Fibroblast of skin of scalp (primary cell): ENCODE measurements around the gene RAD51B.

ENCODE experiments used
- DNase-seq: peaks from one replicate; pipeline ENCODE4 v3.0.0-alpha.2; 2013

The RAD51B gene

GRCh38 chr14:68393259-68393658 lies 573.7 kb downstream of the RAD51B start:
- no peak for DNase-seq

GRCh38 chr14:68394118-68394763 lies 574.7 kb downstream of the RAD51B start:
- DNase-seq = no peak

- no peak for DNase-seq
These were observed 575.2 kb downstream of the RAD51B start for GRCh38 chr14:68394764-68395143.

DNA sequence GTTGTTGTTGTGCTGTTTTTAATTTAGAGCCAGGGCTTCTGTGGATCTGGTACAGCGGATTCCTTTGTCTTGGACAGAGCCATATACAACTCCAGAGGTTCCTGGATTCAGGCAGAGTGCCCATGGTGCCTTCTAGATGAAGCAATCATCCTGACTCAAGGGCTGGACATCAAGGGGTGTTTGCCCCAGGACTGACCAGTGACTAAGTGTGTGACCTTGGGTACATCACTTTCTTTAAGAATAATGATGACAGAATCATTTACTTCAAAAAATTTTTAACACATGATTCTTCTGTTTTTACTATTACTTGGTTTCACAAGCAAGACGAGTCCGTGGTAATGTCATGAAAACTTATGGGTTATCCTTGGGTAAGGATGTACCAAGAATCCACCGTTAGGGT lies 576.0 kb downstream of the RAD51B start:
- no peak for DNase-seq

GRCh38 chr14:68396461-68396860 lies 576.9 kb downstream of the RAD51B start:
- no peak for DNase-seq

GRCh38 chr14:68397371-68397811 lies 577.8 kb downstream of the RAD51B start:
- DNase-seq = no peak

- DNase-seq = peak; percentile 69
These were observed 578.2 kb downstream of the RAD51B start for GRCh38 chr14:68397822-68398221.

- DNase-seq = no peak
These were observed 578.8 kb downstream of the RAD51B start for GRCh38 chr14:68398370-68398769.

DNA sequence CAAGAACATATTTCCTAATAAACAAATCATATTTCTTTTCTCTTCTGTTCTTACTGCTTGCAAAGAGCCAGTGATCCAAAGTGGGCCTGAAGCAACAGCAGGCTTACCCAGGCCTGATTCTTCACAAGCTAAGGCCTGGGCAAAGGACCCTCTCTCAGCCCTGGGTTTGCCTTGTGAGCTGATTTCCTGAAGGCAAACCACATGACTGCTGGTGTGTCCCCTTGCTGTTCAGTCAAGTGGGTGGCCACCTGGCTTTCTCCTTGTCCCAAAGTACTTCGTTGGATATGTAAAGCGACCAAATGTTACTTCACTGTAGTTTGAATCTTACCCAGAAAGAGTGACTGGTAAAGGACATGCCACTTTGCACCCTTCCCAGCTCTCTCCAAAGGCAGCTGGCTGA lies 580.4 kb downstream of the RAD51B start:
- no peak for DNase-seq

DNA sequence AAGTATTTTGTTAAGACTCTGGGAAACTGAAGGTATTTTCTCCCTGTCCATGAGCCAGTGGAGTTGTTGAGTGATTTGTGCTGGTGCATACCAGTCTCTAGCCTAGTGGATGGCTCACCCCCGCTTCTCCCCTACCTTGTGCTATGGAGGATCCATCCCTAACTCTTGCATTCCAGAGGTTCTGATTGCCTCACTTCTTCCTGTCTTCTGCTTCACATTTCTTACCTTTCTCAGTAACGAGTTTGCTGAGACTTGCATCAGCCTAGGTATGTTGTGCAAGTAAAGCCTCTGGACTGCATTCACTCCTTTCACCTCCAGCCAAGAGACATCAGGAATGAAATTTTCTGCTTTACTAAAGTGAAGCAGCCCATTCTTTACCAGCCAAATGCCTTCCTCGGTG lies 581.7 kb downstream of the RAD51B start:
- DNase-seq = no peak

DNA sequence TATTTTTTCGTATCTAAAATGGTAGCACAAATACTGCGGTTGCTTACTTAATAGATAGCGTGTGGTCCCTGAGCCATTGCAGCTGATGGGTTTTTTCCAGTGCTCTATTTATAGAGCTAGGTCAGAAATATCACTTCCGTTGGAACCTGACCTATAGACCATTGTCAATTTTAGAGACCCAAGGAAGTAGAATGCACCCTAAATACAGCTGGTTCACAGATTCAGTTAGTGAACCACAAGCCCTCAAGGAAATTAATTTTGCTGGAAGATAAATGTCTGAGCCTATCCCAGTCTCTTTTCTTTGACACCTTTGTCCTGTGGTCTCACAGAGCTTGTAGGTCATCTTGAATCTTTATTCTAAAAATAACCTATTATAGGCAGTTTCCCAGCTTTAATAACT lies 582.3 kb downstream of the RAD51B start:
- DNase-seq = no peak

- no peak for DNase-seq
These were observed 583.0 kb downstream of the RAD51B start for GRCh38 chr14:68402525-68403101.

DNA sequence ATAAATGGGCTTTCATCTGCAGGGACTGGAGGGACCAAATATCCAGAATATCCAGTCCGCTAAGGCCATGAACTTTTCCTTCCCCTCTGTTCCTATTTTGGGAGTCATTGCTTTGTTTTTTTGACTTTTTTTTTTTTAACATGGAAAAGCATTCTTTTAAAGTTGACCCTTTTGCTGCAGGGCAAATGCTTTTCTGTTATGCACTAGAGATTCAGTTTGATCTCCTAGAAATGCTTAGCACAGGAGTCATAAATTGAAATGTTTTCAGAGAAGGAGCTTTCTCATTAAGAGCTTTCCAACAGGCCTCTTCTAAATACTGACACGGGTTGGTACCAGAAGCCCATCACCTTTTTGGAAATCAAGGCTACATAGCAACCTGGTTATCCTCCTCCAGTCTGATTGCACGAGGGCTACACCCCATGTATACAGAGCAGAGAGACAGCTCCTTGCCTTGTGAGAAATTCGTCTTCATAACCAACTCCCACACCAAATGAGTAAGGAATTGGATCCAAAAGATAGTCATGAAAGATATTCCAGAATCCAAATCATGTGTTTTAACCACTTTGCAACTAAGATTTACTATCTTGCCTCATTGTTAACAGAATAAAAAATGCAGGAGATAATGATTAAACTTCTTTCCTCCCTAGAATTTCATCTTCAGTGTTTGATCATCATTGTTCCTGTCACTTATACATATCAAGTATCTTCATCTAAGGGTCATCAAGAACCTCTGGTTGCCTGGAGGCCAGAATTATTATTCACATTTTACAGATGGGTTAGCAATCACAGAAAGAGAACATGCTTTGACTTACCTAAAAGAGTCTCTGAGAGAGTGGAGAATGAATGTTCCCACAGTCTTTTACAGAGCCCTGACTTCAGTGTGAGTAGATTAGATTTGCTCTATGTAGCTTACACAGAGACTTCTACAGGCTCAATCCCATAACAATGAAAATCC lies 583.9 kb downstream of the RAD51B start:
- no peak for DNase-seq

DNA sequence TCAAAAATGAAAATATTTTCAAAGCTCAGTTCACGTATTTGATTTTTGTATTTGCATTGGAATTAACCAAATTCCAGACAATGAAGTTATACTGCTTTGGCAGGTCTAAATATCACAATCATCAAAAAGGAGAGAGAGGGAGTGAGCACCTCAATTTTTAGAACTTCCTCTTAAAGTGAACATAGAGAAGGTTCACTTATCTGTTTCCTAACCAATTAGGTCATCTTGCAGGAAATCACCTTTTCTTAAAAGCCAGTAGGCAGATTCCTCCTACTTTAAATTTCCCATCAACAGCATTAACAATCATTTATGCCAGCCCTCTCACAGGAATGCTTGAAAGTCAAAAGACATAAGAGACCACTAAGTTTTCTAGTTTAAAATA lies 584.6 kb downstream of the RAD51B start:
- DNase-seq = no peak

DNA sequence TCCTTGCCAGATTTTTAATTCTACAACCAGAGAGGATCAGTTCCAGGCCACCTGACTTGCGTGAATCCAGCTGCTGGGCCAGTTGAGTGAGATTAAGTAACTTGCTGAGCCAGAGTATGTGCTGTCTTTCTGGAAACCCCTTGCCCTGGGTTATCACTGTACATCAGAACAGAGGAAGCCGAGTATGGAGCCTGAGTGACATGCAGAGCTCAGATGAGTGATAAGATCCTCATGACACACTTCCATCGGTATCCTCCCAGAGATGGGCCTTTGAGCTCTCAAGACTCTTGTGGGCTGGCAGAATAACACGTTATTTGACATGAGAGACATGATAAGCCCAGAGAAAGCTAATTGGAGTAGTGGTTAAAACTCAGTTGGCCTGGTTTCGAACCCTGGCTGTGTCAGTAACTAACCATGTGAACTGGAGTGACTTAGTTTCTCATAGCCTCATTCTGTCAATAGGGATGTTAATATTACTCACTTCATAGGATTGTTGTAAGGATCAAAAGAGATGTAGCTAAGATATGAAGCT lies 585.1 kb downstream of the RAD51B start:
- DNase-seq = no peak

GRCh38 chr14:68405961-68406360 lies 586.4 kb downstream of the RAD51B start:
- peak; percentile 62 for DNase-seq

GRCh38 chr14:68407285-68407684 lies 587.7 kb downstream of the RAD51B start:
- DNase-seq = no peak

- DNase-seq = no peak
These were observed 588.2 kb downstream of the RAD51B start for GRCh38 chr14:68407825-68408224.

- peak; percentile 27 for DNase-seq
These were observed 589.1 kb downstream of the RAD51B start for GRCh38 chr14:68408680-68409079.

DNA sequence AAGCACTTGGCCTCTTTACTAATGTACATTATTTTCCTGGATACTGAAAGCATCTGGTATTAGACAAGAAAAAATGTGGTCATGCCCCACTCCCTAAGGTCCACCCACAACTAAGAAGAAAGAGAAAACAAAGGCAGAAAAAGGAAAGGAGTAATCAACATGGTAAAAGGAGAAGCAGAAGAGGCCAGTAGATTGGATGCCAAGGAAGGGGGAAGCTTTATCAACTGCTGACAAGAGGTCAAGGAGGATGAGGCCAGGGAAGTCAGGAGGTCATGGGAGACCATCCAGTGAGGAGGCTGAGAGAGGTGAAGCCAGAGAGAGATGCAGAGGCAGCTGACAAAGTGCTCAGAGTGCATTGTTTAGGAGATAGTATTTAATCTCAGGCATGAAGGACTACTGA lies 589.8 kb downstream of the RAD51B start:
- DNase-seq = no peak

DNA sequence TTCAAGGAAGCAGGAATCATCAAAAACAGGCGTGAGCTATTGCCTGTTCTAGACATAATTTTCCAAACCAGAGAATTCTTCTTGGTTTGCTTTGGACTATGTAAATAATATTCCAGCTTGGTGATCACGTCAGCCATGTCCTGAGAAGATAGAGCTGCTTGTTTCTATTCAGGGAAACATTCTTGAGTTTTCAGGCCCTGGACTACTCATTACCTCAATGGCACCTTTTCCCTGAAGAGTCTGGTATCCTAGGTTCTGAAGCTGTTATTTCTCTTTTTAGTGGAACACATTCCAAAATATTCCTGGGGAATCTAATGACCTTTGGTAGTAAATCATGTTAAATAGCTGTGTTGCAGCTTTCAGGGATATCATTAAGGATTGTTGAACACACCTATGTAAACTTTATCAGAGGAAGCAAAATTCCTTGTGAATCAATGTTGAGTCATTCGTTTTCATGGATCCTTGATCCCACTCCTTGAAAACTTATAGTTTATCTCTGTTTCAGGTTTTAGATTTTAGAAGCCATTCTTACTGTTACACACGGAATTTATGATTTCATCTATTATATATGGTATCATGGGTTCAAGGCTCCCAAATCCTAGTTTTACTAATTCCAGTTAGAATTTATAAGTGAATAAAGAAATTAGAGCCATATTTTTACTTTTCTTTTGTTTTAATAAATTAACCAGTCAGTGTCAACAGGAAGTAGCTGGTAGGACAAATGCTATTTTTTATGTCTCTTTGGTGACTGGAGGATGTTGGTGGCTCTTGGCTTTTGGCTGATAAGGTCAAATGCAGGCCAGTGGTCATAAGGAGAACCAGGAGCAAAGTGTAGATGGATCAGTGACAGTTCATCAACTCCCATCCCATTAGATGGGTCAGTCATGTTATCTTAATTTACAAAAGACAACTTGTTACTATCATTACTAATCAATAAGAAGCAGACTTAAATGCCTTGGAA lies 593.2 kb downstream of the RAD51B start:
- DNase-seq = no peak

GRCh38 chr14:68413509-68413908 lies 593.9 kb downstream of the RAD51B start:
- no peak for DNase-seq
